ENCODE data around the gene ANKS6. TPM values are rescaled to one million over a fixed set of nuclear protein-coding genes. Genes with fewer than 3 reads are reported as not detected.

ANKS6 gene
- total and polyA plus RNA-seq, 4 donors = 16.7 to 35.5 (median 25.0) TPM

DNA sequence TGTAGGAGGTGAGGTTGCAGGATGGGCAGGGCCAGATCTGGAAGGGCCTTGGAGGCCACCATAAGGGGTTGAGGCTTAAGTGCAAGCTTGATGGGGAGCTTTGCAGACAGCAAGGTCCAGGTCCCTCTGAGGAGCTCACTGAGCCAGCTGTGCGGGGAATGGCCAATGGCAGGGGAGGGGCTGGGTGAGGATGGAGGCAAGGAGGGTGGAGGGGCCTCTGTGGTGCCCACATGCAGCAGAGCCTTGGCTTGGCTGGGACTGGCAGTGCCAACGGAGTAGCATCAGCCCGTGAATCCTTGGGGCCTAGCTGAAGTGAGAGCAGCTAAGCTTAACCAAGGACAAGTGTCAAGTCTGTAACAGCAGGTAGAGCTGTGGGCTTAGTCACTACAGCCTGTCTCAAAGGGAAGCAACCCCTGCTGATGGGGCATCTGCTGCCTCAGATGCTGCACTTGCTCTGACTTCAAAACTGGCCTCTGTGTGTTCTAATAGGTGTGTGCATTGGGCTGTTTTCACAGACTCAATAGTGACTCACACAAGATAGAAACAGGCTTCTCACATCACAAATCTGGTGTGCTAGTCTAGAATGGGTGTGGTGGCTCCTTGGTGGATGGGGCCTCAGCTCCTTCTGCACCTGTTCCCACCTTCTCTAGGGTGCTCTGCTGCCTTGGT lies 27.4 kb upstream of the ANKS6 start:
- WGBS, 2 donors = 98% methylated on average over 3 of the region's 3 CpGs
- Histone ChIP-seq H3K4me1 (ENCODE audit: control insufficient read depth in 5 of 5, insufficient read depth in 5 of 5, low read length in 5 of 5) (no peaks in the 10 kb centered on the region), H3K27ac (ENCODE audit: low read depth in 1 of 2, low read length in 1 of 2) (no peak overlapping the region), H3K27me3 (ENCODE audit: control insufficient read depth in 3 of 3, insufficient read depth in 3 of 3, low read length in 2 of 3) (no peaks in the 10 kb centered on the region), H3K36me3 (ENCODE audit: control insufficient read depth in 4 of 4, insufficient read depth in 4 of 4, low read length in 4 of 4) (peaks cover 0 to 3% (median 0%) of the 10 kb centered on the region in 4 donors), H3K9me3 (ENCODE audit: control insufficient read depth in 4 of 4, insufficient read depth in 3 of 4, low read length in 3 of 4) (peaks cover 0 to 10% (median 2%) of the 10 kb centered on the region in 4 donors), H3K9ac (ENCODE audit: insufficient read depth in 1 of 2, low read length in 2 of 2) (no peak overlapping the region), H3K4me3 (no peak overlapping the region)
- TF ChIP-seq, protein P1, sequence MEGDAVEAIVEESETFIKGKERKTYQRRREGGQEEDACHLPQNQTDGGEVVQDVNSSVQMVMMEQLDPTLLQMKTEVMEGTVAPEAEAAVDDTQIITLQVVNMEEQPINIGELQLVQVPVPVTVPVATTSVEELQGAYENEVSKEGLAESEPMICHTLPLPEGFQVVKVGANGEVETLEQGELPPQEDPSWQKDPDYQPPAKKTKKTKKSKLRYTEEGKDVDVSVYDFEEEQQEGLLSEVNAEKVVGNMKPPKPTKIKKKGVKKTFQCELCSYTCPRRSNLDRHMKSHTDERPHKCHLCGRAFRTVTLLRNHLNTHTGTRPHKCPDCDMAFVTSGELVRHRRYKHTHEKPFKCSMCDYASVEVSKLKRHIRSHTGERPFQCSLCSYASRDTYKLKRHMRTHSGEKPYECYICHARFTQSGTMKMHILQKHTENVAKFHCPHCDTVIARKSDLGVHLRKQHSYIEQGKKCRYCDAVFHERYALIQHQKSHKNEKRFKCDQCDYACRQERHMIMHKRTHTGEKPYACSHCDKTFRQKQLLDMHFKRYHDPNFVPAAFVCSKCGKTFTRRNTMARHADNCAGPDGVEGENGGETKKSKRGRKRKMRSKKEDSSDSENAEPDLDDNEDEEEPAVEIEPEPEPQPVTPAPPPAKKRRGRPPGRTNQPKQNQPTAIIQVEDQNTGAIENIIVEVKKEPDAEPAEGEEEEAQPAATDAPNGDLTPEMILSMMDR (IDR thresholded peaks at IDR 0.05; ENCODE audit: control extremely low read depth, extremely low read depth) = no peak
- DNase-seq = no peak
- no peak for ATAC-seq (ENCODE audit: insufficient read depth, low FRiP score)

DNA sequence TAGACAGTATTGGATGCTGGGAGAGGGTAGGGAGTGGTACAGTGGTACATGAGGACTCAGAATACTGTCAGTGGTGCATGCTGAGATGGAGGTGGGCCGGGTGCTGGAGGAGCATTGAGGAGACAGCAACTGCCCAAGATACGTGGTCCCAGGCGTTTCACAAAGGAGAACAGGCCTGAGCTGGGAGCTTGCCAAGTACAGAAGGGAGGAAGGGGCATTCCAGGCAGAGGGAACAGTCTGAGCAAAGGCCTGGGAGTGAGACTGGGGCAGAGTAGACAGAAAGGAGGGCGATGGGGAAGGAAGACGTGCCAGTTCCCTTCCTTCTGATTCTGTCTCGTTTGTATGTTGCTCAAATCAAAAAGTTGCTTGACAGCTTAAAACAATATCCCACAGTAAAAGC lies 26.3 kb upstream of the ANKS6 start:
- H3K9me3 ChIP-seq (ENCODE audit: control insufficient read depth in 4 of 4, insufficient read depth in 3 of 4, low read length in 3 of 4) = peaks cover 0 to 11% (median 2%) of the 10 kb centered on the region in 4 donors
- no peak for ATAC-seq (ENCODE audit: insufficient read depth, low FRiP score)
- H3K27ac ChIP-seq (ENCODE audit: low read depth in 1 of 2, low read length in 1 of 2) = no peak overlapping the region
- no peak overlapping the region for H3K9ac ChIP-seq (ENCODE audit: insufficient read depth in 1 of 2, low read length in 2 of 2)
- WGBS, 2 donors = 80 to 88% methylated on average over 6 of the region's 6 CpGs
- TF ChIP-seq, protein P1 (IDR thresholded peaks at IDR 0.05; ENCODE audit: control extremely low read depth, extremely low read depth) = no peak
- no peaks in the 10 kb centered on the region for H3K27me3 ChIP-seq (ENCODE audit: control insufficient read depth in 3 of 3, insufficient read depth in 3 of 3, low read length in 2 of 3)
- DNase-seq = no peak
- no peak overlapping the region for H3K4me3 ChIP-seq
- peaks cover 0 to 3% (median 0%) of the 10 kb centered on the region in 4 donors for H3K36me3 ChIP-seq (ENCODE audit: control insufficient read depth in 4 of 4, insufficient read depth in 4 of 4, low read length in 4 of 4)
- H3K4me1 ChIP-seq (ENCODE audit: control insufficient read depth in 5 of 5, insufficient read depth in 5 of 5, low read length in 5 of 5) = no peaks in the 10 kb centered on the region

DNA sequence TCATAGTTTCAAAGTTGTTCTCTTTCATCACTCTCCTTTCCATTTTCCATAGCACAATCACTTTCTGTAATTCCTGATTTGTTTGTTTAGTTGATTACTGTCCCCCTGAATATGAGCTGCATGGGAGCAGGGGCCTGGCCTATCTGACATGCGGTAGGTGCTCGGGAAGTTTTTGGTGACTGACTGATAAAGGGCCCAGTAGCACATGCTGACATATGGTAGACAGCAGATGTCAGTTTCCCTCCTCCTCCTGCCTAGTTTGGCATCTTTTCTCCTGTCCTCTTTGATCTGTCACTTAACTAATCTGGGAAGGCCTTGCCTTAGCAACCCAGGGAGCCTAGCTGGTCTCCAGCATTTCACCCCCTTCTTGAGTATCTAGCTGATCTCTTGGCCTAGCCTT lies 25.5 kb upstream of the ANKS6 start:
- TF ChIP-seq, protein P1 (IDR thresholded peaks at IDR 0.05; ENCODE audit: control extremely low read depth, extremely low read depth) = no peak
- Histone ChIP-seq H3K4me3 (no peak overlapping the region), H3K36me3 (ENCODE audit: control insufficient read depth in 4 of 4, insufficient read depth in 4 of 4, low read length in 4 of 4) (peaks cover 0 to 3% (median 0%) of the 10 kb centered on the region in 4 donors), H3K9me3 (ENCODE audit: control insufficient read depth in 4 of 4, insufficient read depth in 3 of 4, low read length in 3 of 4) (peaks cover 0 to 10% (median 2%) of the 10 kb centered on the region in 4 donors), H3K27ac (ENCODE audit: low read depth in 1 of 2, low read length in 1 of 2) (no peak overlapping the region), H3K4me1 (ENCODE audit: control insufficient read depth in 5 of 5, insufficient read depth in 5 of 5, low read length in 5 of 5) (no peaks in the 10 kb centered on the region), H3K9ac (ENCODE audit: insufficient read depth in 1 of 2, low read length in 2 of 2) (no peak overlapping the region), H3K27me3 (ENCODE audit: control insufficient read depth in 3 of 3, insufficient read depth in 3 of 3, low read length in 2 of 3) (no peaks in the 10 kb centered on the region)
- no peak for ATAC-seq (ENCODE audit: insufficient read depth, low FRiP score)
- 94 to 100% methylated on average over 2 of the region's 2 CpGs for WGBS, 2 donors
- no peak for DNase-seq

Data from lung (tissue), 12 donors.